GDM1 (cell line): ENCODE data around the gene HTD2.

Source experiments
- DNase-seq: peaks from one replicate; lab custom pipeline; 2025; lab: John Stamatoyannopoulos, UW

Gene HTD2

DNA sequence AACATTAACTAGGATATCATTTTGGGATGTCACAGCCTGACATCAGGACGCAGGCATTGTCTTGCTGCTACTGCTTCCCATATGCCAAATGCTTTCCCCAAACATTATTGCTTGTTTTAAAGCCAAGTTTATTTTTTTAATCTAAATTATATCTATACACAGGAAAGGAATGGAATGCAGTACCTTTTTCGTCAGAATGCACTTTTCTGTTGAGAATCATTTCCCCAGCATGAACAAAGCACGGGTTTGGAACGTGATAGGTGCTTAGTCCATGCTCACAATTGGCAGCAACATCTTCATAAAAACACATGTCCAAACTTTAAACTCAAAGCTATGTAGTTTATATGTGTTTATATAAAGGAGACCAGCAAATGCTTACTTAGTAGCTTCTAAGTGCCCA lies 52.5 kb downstream of the HTD2 start:
- no peak for DNase-seq

DNA sequence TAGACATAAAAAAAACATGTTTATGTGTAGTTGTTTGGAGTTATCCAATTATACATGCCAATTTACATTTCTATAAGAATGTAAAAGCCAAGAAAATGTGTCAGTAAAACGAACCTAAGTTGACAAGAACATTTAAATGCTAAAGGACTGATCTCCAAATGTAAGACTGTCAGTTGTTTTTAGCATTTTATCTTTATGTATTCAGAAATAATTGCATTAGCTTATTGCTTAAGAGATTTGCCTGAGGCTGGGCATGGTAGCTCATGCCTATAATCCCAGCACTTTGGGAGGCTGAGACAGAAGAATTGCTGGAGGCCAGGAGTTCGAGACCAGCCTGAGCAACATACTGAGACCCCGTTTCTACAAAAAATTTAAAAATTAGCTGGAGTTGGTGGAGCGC lies 53.3 kb downstream of the HTD2 start:
- no peak for DNase-seq

GRCh38 chr3:58361866-58362265 lies 55.5 kb downstream of the HTD2 start:
- no peak for DNase-seq

DNA sequence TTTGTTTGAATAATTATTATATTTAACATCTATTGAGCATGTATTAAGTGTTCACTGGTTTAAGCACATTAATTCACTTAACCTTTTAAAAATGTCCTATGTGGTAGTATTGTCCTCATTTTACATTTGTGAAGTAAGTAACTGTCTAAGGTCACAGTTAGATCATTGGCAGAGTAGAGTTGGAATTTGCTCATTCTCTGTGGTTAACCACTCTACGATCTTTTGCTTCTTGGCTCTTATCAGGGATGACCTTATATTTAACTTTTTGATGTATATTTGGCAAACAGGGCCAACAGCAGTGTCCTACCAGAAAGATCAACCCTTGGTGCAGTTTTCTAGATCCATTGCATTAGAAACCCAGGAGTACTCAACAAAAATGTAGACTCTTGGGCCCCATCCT lies 60.4 kb downstream of the HTD2 start:
- no peak for DNase-seq

- DNase-seq = no peak
These were observed 62.7 kb downstream of the HTD2 start for GRCh38 chr3:58369038-58369437.
